Hepatocyte (in vitro differentiated cells): ENCODE results near the gene CELSR1.

ENCODE experiments used
- EZH2 ChIP-seq: fragments of 200-600 bp; sonication (generic); IDR thresholded peaks from 2 replicates; pipeline ENCODE4 v1.6.1; 2016; ENCODE audit warnings: antibody characterized with exemption, mild to moderate bottlenecking, borderline replicate concordance
- EZH2phosphoT487 ChIP-seq: fragments of 200-600 bp; sonication (generic); IDR thresholded peaks from one replicate; pipeline ENCODE4 v1.6.1; 2018; ENCODE audit warnings: antibody characterized with exemption, mild to moderate bottlenecking, low read depth, moderate library complexity; ENCODE audit not compliant: unreplicated experiment, severe bottlenecking
- TF ChIP-seq, protein P1 (sequence below): fragments of 200-600 bp; sonication (generic); IDR thresholded peaks from 2 replicates; pipeline ENCODE4 v1.5.1; 2016; ENCODE audit warnings: antibody characterized with exemption, mild to moderate bottlenecking; ENCODE audit not compliant: poor library complexity

DNA sequence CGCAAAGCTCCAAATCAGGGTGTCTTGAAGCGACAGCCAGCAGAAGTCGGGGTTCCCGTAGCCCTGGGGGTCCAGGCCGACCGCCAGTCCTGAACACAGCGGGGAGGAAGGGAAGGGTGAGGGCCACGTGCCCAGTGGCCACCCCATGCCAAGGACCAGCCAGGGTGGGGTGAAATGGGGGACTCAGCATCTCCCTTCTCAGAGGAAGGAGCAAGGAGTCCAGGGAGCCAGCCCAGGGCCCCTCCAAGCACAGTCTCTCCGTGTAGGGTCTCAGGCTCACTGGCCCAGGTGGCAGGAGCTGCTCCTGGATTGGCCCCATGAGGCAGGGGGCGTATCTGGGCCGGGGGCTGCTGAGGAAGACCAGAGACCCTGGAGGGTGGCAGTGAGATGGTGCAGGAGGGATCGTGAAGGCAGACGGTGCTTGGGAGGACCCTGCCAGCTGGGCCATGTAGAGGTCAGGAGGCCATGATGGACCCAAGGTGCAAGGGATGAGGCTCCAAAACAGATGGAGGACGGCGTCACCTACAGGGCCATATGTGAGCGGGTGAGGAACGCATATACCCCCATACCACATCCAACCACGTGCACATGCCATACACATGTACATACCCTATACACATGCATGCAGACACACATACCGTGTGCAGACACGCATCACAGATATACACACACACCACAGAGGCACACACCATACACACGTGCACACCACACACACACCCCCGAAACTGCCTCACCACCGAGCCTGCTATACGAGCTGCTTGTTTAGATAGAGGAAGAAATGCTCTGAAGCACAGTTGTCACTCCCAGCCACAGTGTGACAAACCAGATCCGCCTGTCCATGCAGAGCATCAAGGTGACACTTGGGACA, 167.5 kb downstream of the CELSR1 start:
- TF ChIP-seq, protein P1, sequence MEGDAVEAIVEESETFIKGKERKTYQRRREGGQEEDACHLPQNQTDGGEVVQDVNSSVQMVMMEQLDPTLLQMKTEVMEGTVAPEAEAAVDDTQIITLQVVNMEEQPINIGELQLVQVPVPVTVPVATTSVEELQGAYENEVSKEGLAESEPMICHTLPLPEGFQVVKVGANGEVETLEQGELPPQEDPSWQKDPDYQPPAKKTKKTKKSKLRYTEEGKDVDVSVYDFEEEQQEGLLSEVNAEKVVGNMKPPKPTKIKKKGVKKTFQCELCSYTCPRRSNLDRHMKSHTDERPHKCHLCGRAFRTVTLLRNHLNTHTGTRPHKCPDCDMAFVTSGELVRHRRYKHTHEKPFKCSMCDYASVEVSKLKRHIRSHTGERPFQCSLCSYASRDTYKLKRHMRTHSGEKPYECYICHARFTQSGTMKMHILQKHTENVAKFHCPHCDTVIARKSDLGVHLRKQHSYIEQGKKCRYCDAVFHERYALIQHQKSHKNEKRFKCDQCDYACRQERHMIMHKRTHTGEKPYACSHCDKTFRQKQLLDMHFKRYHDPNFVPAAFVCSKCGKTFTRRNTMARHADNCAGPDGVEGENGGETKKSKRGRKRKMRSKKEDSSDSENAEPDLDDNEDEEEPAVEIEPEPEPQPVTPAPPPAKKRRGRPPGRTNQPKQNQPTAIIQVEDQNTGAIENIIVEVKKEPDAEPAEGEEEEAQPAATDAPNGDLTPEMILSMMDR, result no peak
- TF ChIP-seq EZH2 (no peak), EZH2phosphoT487 (no peak)
